SKM-1 treated with dmso at 0.1 percent for 144 hours (cell line): ENCODE data around the gene FUT3.

Source experiments
- DNase-seq: peaks from one replicate; lab custom pipeline; 2025; ENCODE audit not compliant: unreplicated experiment; lab: John Stamatoyannopoulos, UW

FUT3 gene

DNA sequence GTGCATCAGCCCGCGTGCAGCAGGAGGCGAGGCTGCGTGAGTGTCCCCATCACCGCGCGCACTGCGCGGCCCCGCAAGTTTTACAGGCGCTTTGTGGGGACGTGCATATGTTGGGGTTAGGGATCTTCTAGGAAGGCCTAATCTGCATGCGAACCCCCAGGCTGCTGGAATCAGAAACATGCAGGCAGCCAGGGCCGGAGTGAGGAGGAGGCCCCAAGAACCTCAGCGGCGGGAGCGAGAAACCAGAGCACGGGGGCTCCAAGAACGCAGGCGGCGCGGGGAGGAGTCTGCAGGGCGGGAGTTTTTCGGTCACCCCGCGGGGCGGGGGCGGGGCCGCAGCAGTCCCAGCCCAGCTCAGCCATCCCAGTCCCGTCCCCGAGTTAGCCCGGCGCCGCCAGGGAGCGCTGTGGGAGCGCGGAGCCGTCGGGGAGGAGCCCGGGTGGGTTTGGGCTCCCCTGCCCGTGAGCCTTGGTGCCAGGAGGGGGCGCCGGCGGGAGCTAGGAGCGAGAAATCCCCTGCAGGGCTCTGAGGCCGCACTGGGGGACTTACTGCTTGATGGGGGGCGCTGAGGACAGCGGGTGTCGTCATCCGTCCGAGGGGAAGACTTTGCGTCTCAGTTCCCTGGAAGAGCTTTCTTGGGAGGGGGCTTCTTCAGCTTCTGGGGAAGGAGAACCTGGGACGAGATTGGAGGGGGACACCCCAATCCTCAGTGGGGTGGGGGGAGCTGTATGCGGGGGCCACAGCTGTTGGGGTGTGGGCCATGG is 47.3 kb downstream of the FUT3 start:
- peak; percentile 87 for DNase-seq

DNA sequence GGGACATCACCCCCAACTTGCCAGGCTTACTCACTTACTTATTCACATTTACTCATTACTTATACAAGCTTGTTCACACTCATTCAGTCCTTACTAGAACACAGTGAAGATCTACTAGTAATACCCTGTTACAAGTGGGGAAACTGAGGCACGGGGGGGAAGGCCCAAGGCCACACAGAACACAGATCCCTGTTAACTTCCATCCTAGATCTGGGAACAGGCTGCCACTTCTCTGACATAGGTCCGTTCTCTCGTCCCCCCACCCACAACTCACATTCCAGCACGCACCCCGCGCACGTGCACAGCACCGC is 47.9 kb downstream of the FUT3 start:
- DNase-seq, result no peak

DNA sequence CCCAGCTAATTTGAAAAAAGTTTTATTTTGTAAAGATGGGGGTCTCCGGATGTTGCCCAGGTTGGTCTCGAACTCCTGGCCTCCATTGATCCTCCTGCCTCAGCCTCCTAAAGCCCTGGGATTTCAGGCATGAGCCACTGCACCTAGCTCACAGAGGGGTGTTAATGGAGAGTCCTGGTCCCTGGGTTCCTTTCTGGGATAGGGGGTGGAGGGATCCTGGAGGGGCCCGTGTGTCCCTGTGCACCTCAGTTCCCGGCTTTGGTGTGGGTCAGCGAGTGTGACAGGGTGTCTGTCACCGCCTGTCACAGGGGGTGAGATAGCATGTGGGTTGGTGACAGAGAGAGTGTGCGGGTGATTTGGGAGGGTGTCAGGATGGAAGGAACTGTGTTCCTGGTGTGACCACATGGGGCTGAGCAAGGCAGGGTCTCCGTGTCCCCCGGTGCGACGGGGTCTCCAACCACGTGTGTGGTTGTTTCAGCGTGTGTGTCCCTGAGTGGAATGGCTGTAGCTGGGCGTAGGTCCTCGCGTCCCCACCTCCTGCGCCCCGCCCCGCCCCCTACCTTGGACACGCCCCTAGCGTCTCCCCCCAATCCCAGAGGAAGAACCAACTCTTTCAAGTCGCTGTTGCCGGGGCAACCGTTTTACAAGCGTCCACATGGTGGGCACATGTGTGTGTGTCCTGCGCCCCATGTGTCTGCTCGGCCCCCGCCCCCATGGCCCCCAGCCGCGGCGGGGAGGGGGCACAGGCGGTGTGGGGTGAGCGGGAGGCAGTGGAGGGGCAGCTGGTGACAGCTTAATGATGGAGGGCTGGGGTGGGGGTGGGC is 49.2 kb downstream of the FUT3 start:
- no peak for DNase-seq

DNA sequence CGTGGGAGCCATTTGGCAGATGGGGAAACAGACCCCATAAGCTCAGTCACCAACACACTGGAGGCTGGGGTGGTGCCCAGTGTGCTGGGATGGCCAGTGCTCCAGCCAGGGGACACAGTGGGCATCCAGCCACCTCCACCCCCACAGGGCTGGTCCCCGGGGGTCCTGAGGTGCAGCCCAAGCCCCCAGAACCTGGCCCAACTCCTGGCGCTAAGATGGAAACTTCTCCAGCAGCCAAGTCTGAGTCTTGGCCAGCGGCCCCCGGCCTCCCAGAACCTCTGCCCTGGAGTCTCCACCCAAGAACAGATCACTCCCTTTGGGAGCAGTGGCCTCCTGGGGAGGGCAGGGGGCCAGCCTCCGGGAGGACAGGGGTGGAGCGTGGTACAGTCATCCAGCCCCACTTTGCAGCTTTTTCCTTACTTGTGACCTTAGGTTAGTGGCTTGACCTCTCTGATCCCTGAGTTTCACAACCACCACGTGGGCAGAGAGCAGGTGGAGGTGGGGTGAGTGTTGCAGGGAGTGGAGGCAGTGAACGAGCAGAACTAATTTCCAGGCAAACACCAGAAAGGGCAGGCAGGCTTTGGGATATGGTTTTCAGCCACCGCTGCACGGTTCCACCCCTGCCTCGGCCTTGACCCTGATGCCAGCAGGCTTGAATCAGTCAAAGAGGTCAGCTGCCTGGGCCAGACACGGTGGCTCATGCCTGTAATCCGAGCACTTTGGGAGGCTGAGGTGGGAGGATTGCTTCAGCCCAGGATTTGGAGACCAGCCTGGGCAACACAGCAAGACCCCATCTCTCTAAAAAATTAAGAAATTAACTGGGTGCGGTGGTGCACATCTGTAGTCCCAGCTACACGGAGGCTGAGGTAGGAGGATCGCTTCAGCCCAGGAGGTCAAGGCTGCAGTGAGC is 50.6 kb downstream of the FUT3 start:
- no peak for DNase-seq

DNA sequence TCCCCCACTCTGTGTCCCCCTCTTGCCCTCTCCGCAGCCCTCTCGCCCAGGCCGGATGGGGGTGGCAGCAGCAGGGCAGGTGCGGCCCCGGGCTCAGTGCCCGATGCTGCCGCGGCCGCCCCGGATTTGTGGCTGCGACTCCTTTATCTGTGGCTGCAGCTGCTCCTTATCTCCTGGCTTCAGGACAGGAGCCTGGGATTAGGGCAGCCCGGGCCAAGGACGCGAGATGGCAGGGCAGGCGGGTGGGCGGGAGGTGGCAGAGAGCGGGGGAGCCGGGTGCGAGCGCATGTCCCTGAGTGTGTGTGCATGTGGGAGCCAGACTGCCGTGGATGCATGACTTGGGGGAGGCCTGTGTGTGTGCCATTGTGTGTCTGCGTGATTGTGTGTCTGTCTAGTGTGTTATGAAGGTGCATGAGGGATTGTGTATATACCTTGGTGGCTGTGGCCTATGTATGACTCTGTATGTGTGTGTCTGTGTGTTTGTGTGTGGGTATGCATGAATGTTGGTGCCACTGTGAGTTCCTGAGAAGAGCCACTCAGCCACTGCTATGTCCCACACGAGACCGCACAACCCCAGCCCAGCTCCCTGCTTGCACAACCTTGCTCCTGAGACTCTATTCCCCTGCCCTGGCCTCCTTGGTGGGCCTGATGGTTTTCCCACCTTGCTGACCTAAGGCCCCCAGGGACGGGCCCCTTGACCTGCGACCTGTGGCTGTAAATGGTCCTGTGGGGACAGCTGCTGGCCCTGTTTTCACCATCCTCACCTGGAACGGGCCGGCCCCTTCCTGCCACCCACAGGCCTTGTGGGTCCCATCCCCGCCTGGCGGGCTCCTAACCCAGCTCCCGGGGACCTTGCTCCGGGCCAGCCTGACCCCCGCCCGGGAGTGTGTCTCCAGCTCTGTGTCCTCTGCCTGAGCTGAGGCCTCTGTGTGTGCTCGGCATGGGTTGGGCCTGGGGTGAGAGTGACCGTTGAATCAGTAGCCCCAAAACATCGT is 51.7 kb downstream of the FUT3 start:
- DNase-seq, result no peak

DNA sequence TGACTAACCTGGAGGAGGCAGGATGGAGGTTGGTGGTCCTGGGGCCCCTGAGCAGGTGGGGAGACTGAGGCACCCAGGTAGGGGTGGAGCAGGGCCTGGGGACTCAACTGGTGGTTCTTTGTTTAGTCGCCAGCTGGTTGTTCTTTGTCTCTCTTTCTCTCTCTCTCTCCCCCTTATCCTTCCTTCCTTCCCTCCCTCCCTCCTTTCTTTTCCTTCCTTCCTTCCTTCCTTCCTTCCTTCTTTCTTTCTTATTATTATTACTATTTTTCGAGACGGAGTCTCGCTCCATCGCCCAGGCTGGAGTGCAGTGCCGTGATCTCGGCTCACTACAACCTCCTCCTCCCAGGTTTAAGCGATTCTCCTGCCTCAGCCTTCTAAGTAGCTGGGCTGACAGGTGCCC is 53.0 kb downstream of the FUT3 start:
- DNase-seq, result no peak

DNA sequence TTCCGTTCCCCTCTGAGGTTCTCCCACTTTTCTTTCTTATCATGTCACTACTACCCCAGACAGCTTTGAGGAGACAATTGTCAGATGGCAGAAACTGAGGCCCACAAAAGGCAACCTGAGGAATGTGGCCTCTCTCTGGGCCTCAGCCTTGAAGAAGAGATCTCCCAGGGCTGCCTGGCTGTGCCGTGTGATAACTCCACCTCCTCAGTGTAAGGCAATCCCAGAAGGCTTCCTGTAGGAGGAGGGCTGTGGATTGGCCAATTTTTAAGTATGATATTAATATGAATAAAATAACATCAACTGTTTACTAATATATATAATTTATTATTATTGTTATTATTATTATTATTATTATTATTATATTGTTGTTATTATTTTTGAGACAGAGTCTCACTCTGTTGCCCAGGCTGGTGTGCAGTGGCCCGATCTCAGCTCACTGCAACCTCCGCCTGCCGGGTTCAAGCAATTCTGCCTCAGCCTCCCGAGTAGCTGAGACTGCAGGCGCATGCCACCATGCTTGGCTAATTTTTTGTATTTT is 55.8 kb downstream of the FUT3 start:
- no peak for DNase-seq

DNA sequence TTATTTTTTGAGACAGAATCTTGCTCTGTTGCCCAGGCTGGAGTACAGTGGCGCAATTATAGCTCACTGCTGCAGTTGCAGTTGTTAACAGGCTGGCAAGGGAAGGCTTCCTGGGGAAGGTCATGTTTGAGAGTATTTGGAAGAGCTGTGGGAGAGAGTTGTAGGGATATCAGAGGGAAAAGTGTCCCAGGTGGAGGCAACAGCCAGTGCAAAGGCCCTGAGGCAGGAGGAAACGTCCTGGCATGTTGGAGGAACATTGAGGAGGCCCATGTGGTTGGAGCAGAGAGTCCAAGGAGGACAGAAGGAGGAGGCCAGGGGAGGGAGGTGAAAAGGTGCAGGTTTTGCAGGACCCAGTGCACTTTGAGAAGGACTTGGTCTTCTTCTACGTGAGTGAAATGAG is 58.1 kb downstream of the FUT3 start:
- no peak for DNase-seq
